Hepatocyte (in vitro differentiated cells): ENCODE results near the gene DCLK3. TPM values are rescaled to one million over a fixed set of nuclear protein-coding genes. Genes with fewer than 3 reads are reported as not detected.

Experiments
- DNase-seq: peaks from one replicate; pipeline ENCODE4 v3.0.0-alpha.2; 2016; ENCODE audit warnings: low spot score
- H2AFZ ChIP-seq: fragments of 200-600 bp; sonication (generic); 2 replicates; pipeline ENCODE4 v1.6.0; 2016; ENCODE audit warnings: antibody characterized with exemption, mild to moderate bottlenecking
- H3K27ac ChIP-seq: fragments of 200-600 bp; sonication (generic); 2 replicates; pipeline ENCODE4 v1.5.1; 2016; ENCODE audit warnings: mild to moderate bottlenecking
- H3K27me3 ChIP-seq: fragments of 200-600 bp; sonication (generic); 2 replicates; pipeline ENCODE4 v1.6.1; 2016
- H3K36me3 ChIP-seq: fragments of 200-600 bp; sonication (generic); replicated peaks from 2 replicates; pipeline ENCODE4 v1.5.1; 2016; ENCODE audit warnings: low read depth; ENCODE audit not compliant: insufficient read depth
- H3K4me1 ChIP-seq: fragments of 200-600 bp; sonication (generic); 2 replicates; pipeline ENCODE4 v1.5.1; 2016; ENCODE audit warnings: mild to moderate bottlenecking, moderate library complexity; ENCODE audit not compliant: insufficient read depth
- H3K4me2 ChIP-seq: fragments of 200-600 bp; sonication (generic); 2 replicates; pipeline ENCODE4 v1.6.0; 2016
- H3K4me3 ChIP-seq: fragments of 200-600 bp; sonication (generic); 2 replicates; pipeline ENCODE4 v1.5.1; 2016; ENCODE audit warnings: mild to moderate bottlenecking
- H3K79me2 ChIP-seq: fragments of 200-600 bp; sonication (generic); 2 replicates; pipeline ENCODE4 v1.6.0; 2017; ENCODE audit warnings: mild to moderate bottlenecking
- H3K9me2 ChIP-seq: fragments of 200-600 bp; sonication (generic); replicated peaks from 2 replicates; pipeline ENCODE4 v1.6.0; 2017; ENCODE audit warnings: mild to moderate bottlenecking; ENCODE audit not compliant: insufficient read depth
- H3K9me3 ChIP-seq: fragments of 200-600 bp; sonication (generic); 2 replicates; pipeline ENCODE4 v1.5.1; 2016; ENCODE audit warnings: low read depth, mild to moderate bottlenecking
- H4K20me1 ChIP-seq: fragments of 200-600 bp; sonication (generic); 2 replicates; pipeline ENCODE4 v1.6.0; 2016; ENCODE audit warnings: mild to moderate bottlenecking; ENCODE audit not compliant: insufficient read depth, poor library complexity, severe bottlenecking
- CTCF ChIP-seq: fragments of 200-600 bp; sonication (generic); IDR thresholded peaks from 2 replicates; pipeline ENCODE4 v1.5.1; 2016; ENCODE audit warnings: antibody characterized with exemption, mild to moderate bottlenecking; ENCODE audit not compliant: poor library complexity
- EZH2 ChIP-seq: fragments of 200-600 bp; sonication (generic); IDR thresholded peaks from 2 replicates; pipeline ENCODE4 v1.6.1; 2016; ENCODE audit warnings: antibody characterized with exemption, mild to moderate bottlenecking, borderline replicate concordance
- EZH2phosphoT487 ChIP-seq: fragments of 200-600 bp; sonication (generic); IDR thresholded peaks from one replicate; pipeline ENCODE4 v1.6.1; 2018; ENCODE audit warnings: antibody characterized with exemption, mild to moderate bottlenecking, low read depth, moderate library complexity; ENCODE audit not compliant: unreplicated experiment, severe bottlenecking
- WGBS: methylation state at CpG from one replicate; pipeline ENCODE4 v1.1.6; 2016; ENCODE audit warnings: low lambda C conversion rate; ENCODE audit errors: missing lambda C conversion rate; 5-methylcytosine and 5-hydroxymethylcytosine counted together
- polyA plus RNA-seq: library from polyadenylated mRNA; unstranded; fragments of >200 nt; fragmentation: Nextera tagmentation; extraction: Ambion mirVana; gene quantifications from 2 replicates; pipeline ENCODE4 v1.2.1, GENCODE V29; 2016
- total RNA-seq: library from RNA; depleted of rRNA; stranded (reverse); fragments of >200 nt; gene quantifications from 2 replicates; pipeline ENCODE4 v1.2.3, GENCODE V29; 2014

DCLK3 gene
- total and polyA plus RNA-seq, 2 experiments from 2014 or later = 0.07 TPM; not detected in 1

DNA sequence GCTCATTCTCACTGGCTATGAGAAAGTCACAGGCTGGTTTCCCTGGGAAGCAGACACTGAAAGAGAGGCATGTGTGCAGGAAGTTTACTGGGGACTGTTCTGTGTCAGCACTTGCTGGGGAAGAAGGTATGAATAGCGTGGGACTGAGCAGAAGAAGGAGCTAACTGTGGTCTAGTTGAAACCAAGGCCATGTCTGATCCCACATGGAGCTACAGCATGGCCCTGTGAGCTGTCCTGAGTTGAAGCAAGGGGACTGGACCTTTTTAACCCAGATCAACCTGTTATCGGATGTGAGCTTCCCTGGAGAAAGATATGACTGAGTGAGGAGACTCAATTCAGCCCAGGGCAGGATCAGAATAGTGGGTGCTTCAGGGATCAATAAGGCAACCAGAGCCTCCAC is 53.7 kb downstream of the DCLK3 start:
- Histone ChIP-seq H2AFZ (no peak overlapping the region), H3K36me3 (no peaks in the 10 kb centered on the region), H3K27ac (no peak overlapping the region), H3K9me3 (no peaks in the 10 kb centered on the region), H3K27me3 (peaks cover 6% of the 10 kb centered on the region), H3K4me2 (no peak overlapping the region), H3K4me1 (no peaks in the 10 kb centered on the region), H3K9me2 (no peaks in the 10 kb centered on the region), H3K79me2 (no peaks in the 10 kb centered on the region), H3K4me3 (no peak overlapping the region), H4K20me1 (no peaks in the 10 kb centered on the region)
- TF ChIP-seq EZH2phosphoT487 = no peak
- DNase-seq = no peak
- WGBS = 32% methylated on average over 2 of the region's 2 CpGs

DNA sequence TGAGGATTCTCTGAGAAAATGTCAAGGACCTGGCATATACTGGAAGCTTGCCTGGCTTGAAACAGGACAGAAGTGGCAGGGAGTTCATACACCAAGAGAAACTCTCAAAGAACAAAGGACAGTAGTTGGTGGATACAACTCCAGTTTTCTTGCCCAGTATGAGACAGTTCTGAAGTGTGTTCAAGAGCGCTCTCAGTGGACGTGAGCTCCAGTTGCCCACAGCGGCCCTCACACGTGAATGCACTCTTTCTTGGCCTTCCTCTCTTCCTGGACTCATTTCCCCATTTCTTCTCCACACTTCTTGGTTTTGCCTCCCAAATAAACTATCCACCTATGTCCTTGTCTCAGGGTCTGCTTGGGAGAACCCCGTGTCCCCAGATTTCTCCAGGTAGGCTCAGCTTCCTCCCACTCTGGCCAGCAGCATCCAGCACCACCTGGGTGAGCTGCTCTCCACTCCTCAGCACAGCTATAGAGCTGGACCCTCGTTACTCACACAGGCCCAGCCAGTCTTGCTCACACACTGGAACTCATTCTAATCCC is 54.5 kb downstream of the DCLK3 start:
- TF ChIP-seq CTCF = no peak
- TF ChIP-seq EZH2phosphoT487 = no peak
- TF ChIP-seq EZH2 = no peak
- Histone ChIP-seq H4K20me1 (no peaks in the 10 kb centered on the region), H2AFZ (no peak overlapping the region), H3K27me3 (peaks cover 6% of the 10 kb centered on the region), H3K9me3 (no peaks in the 10 kb centered on the region), H3K9me2 (no peaks in the 10 kb centered on the region), H3K4me3 (no peak overlapping the region), H3K27ac (no peak overlapping the region), H3K4me1 (no peaks in the 10 kb centered on the region), H3K4me2 (no peak overlapping the region), H3K79me2 (no peaks in the 10 kb centered on the region), H3K36me3 (no peaks in the 10 kb centered on the region)
- WGBS = 87% methylated on average over 6 of the region's 6 CpGs
- no peak for DNase-seq

- Histone ChIP-seq H3K27me3 (peaks cover 6% of the 10 kb centered on the region), H3K4me2 (no peak overlapping the region), H4K20me1 (no peaks in the 10 kb centered on the region), H3K36me3 (no peaks in the 10 kb centered on the region), H3K79me2 (no peaks in the 10 kb centered on the region), H2AFZ (no peak overlapping the region), H3K9me3 (no peaks in the 10 kb centered on the region), H3K27ac (no peak overlapping the region), H3K9me2 (no peaks in the 10 kb centered on the region), H3K4me3 (no peak overlapping the region), H3K4me1 (no peaks in the 10 kb centered on the region)
- no peak for DNase-seq
- 85% methylated on average over 4 of the region's 4 CpGs for WGBS
- TF ChIP-seq EZH2phosphoT487 (no peak), CTCF (no peak), EZH2 (no peak)
These were observed 55.1 kb downstream of the DCLK3 start for GRCh38 chr3:36709281-36709680.

DNA sequence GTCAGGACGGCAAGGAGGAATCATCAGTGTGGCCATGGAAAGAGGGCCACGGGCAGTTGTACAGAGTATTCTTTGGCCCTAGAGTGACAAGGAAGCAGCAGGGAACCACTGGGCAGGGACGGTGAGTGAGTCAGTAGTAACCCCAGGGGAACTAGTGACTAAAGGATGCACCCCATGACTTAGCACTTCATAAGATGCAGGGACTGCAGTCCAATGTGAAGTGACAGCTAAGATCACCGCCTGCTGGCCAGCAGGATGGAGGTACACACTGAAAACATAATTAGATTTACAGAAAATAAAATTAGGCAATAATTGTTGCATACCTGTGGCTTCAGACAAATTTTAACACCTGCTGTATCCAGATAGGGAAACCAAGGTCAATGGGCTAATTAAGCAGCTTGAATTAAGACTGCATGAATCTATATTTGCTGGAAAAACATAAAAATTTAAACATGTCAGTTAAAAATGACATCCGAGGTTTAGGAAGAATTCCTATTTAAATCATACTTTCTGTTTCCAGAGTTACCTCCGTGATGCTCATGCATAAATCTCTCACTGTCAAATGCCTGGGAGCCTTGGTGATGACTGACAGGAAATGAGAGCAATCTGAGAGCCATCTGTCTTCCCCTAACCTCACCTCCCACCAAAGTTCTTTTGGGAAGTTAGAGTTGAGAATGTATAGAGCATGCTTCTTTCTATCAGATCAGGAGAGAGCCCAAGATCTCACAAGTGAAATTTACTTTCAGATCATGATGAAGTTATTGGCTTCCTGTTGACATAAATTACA is 56.5 kb downstream of the DCLK3 start:
- H2AFZ ChIP-seq = no peak overlapping the region
- no peaks in the 10 kb centered on the region for H4K20me1 ChIP-seq
- no peak overlapping the region for H3K27ac ChIP-seq
- H3K4me3 ChIP-seq = no peak overlapping the region
- H3K27me3 ChIP-seq = peaks cover 6% of the 10 kb centered on the region
- WGBS = 78% methylated on average over 6 of the region's 6 CpGs
- H3K36me3 ChIP-seq = no peaks in the 10 kb centered on the region
- H3K9me3 ChIP-seq = no peaks in the 10 kb centered on the region
- no peak for DNase-seq
- no peaks in the 10 kb centered on the region for H3K79me2 ChIP-seq
- no peaks in the 10 kb centered on the region for H3K9me2 ChIP-seq
- TF ChIP-seq EZH2 (no peak), CTCF (no peak), EZH2phosphoT487 (no peak)
- H3K4me2 ChIP-seq = no peak overlapping the region
- H3K4me1 ChIP-seq = no peaks in the 10 kb centered on the region
